Omental fat pad (tissue), 4 donors: ENCODE results near the gene FGD3. TPM values are rescaled to one million over a fixed set of nuclear protein-coding genes. Genes with fewer than 3 reads are reported as not detected.

ENCODE experiments used
- ATAC-seq: fragments of 150-250 bp; one replicate; pipeline ENCODE4 v1.9.1; 2016; ENCODE audit warnings: mild to moderate bottlenecking, moderate library complexity; ENCODE audit not compliant: low FRiP score
- DNase-seq: peaks from one replicate; pipeline ENCODE4 v3.0.0-alpha.2; 2019; ENCODE audit warnings: low spot score
- CTCF ChIP-seq, 3 donors: fragments of 450-650 bp; IDR thresholded peaks; one replicate each; pipeline ENCODE4 v1.5.1; 2016 to 2017; ENCODE audit warnings: antibody characterized with exemption in 3 of 3, mild to moderate bottlenecking in 3 of 3, moderate library complexity in 2 of 3
- total RNA-seq, 4 donors: library from RNA; depleted of rRNA; stranded (reverse); fragments of >200 nt; gene quantifications; one replicate each; pipeline ENCODE4 v1.1.0, GENCODE V29; 2016

Gene FGD3
- total RNA-seq, 4 donors from 2014 or later: 5.4 to 26.5 (median 8.9) TPM

GRCh38 chr9:92971121-92971520 is 23.8 kb downstream of the FGD3 start:
- TF ChIP-seq CTCF (IDR thresholded peaks at IDR 0.05): no peak
- no peak for DNase-seq
- ATAC-seq: no peak

DNA sequence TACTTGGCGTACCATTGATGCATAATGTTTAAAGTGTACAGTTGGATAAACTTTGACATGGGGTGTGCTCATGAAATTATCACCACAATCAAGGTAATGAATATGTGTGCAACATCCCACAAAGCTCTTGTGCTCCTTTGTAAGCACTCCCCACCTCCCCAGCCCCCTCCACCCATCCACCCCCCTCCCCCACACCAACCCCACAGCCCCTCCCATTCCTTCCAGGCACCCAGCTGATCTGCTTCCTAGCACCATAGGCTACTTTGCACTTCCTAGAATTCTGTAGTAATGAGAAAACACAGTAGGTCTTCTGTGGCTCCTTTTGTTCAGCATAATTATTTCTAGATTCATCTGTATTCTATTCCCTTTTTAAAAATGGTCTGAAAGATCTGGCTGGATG is 24.5 kb downstream of the FGD3 start:
- DNase-seq (no peak), ATAC-seq (no peak)
- no peak for TF ChIP-seq CTCF (IDR thresholded peaks at IDR 0.05)

- no peak for TF ChIP-seq CTCF (IDR thresholded peaks at IDR 0.05)
- DNase-seq (no peak), ATAC-seq (no peak)
Observed at GRCh38 chr9:92973700-92974099, 26.4 kb downstream of the FGD3 start.

- DNase-seq: no peak
- ATAC-seq: no peak
- TF ChIP-seq CTCF (IDR thresholded peaks at IDR 0.05): no peak
Observed at GRCh38 chr9:92974161-92974661, 26.9 kb downstream of the FGD3 start.

DNA sequence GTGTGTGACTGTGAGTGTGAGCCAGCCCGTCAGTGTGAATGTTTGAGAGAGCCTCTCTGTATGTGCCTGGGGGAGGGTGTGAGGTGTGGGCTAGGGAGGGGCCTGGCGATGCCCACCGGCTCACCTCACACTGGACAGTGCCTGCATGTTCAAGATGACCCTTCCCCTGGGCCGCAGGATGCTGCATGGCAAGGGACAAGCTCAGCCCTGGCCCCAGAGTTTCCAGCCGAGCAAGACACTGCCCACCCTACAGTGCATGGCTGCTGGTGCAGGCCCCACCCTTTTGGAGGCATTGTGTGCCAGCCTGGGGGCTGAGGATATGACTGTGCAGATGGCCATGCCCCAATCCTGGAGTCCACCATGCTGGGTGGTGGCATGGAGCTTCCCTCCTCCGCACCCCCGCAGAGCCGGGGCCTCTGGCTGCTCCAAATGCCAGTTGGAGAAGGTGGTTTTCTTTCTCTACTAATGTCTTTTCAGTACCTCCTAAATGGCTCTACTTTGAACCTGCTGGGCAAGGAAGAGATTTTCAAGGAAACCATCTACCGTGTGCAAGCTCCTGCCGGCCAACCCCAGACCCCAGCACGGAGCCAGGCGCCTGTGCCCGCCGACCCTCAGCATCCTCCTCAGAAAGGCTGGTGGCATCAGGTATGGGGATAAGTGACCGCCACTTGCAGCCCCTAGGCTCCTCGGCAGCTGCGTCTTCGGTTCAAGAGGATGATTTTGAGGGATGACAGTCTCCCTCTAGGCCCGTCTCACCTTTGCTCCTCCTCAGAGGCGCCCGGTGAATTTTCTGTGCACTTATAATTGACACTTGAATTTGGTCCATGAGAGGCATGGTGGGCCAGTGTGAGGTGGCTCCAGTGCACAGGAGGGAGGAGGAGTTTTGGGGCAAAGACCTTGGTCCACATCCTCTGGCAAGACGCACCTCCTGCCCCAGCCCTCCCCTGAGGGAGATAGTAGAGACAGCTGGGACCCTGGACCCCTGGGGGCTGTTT is 27.7 kb downstream of the FGD3 start:
- DNase-seq: no peak
- no peak for ATAC-seq
- no peak for TF ChIP-seq CTCF (IDR thresholded peaks at IDR 0.05)

- no peak for TF ChIP-seq CTCF (IDR thresholded peaks at IDR 0.05)
- DNase-seq (no peak), ATAC-seq (no peak)
Observed at GRCh38 chr9:92976431-92976830, 29.1 kb downstream of the FGD3 start.

DNA sequence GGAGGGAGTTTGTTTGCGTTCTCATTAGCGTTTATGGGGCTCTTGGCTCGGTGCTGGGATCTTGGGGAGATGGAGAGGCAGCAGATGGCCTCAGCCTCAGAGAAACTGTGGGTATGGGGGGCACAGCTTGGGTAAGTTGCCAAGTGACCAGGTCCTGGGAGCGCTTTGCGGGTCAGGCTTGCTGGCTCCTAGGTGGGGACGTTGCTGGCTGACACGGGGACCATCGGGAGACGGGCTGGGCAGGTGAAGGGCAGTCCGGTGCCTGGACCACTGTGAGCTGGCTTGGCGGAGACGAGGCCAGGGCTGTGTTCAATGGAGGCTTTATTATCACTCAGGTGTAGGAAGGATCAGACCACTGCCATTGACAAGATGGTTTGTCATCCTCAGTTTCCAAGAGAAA is 30.0 kb downstream of the FGD3 start:
- DNase-seq: no peak
- no peak for TF ChIP-seq CTCF (IDR thresholded peaks at IDR 0.05)
- no peak for ATAC-seq
